Neural cell (in vitro differentiated cells): ENCODE measurements around the gene PDE4D. TPM values are rescaled to one million over a fixed set of nuclear protein-coding genes. Genes with fewer than 3 reads are reported as not detected.

Source experiments
- H2AFZ ChIP-seq: fragments of 200-600, 300-800 bp; sonication (generic), shearing (Covaris generic); 2 replicates; pipeline ENCODE4 v1.6.0; 2014; ENCODE audit warnings: low read depth, mild to moderate bottlenecking, antibody characterized with exemption, low read length, moderate library complexity
- H3F3A ChIP-seq: fragments of 200-600 bp; shearing (Covaris generic); 2 replicates; pipeline ENCODE4 v1.6.1; 2016; ENCODE audit warnings: mild to moderate bottlenecking, moderate library complexity, mixed read lengths, antibody characterized with exemption, low read length; ENCODE audit not compliant: insufficient read depth, poor library complexity, severe bottlenecking
- H3K27ac ChIP-seq: fragments of 200-600, 300-800 bp; sonication (generic), shearing (Covaris generic); 2 replicates; pipeline ENCODE4 v1.5.1; 2014; ENCODE audit warnings: mild to moderate bottlenecking, low read length, moderate library complexity
- H3K27me3 ChIP-seq: fragments of 300-800, 200-600 bp; sonication (generic), shearing (Covaris generic); 2 replicates; pipeline ENCODE4 v1.6.0; 2014; ENCODE audit warnings: mild to moderate bottlenecking, low read depth, low read length, moderate library complexity; ENCODE audit not compliant: insufficient read depth
- H3K36me3 ChIP-seq: fragments of 300-800, 200-600 bp; sonication (generic), shearing (Covaris generic); 2 replicates; pipeline ENCODE4 v1.5.1; 2014; ENCODE audit warnings: mild to moderate bottlenecking, antibody characterized with exemption, low read length, moderate library complexity; ENCODE audit not compliant: insufficient read depth
- H3K4me2 ChIP-seq: fragments of 300-800, 200-600 bp; sonication (generic), shearing (Covaris generic); 2 replicates; pipeline ENCODE4 v1.6.0; 2014; ENCODE audit warnings: mild to moderate bottlenecking, low read length
- H3K4me3 ChIP-seq: fragments of 300-800, 200-600 bp; sonication (generic), shearing (Covaris generic); 2 replicates; pipeline ENCODE4 v1.5.1; 2014; ENCODE audit warnings: mild to moderate bottlenecking, low read length, moderate library complexity
- H3K79me2 ChIP-seq: fragments of 200-600 bp; shearing (Covaris generic); replicated peaks from 2 replicates; pipeline ENCODE4 v1.6.0; 2014; ENCODE audit warnings: mild to moderate bottlenecking, low read length, moderate library complexity; ENCODE audit not compliant: insufficient read depth
- H3K9ac ChIP-seq: fragments of 300-800, 200-600 bp; sonication (generic), shearing (Covaris generic); 2 replicates; pipeline ENCODE4 v1.6.1; 2016; ENCODE audit warnings: mild to moderate bottlenecking, low read length, mixed read lengths
- H3K9me2 ChIP-seq: fragments of 200-600 bp; shearing (Covaris generic); 2 replicates; pipeline ENCODE4 v1.6.1; 2016; ENCODE audit warnings: mild to moderate bottlenecking, low read length, mixed read lengths; ENCODE audit not compliant: insufficient read depth
- H3K9me3 ChIP-seq: fragments of 200-600, 300-800 bp; sonication (generic), shearing (Covaris generic); 2 replicates; pipeline ENCODE4 v1.6.1; 2016; ENCODE audit warnings: mild to moderate bottlenecking, mixed run types, low read length, moderate library complexity, mixed read lengths
- H4K20me1 ChIP-seq: fragments of 200-600 bp; shearing (Covaris generic); 2 replicates; pipeline ENCODE4 v1.6.1; 2016; ENCODE audit warnings: mild to moderate bottlenecking, mixed run types; ENCODE audit not compliant: insufficient read depth
- CTCF ChIP-seq: fragments of 450-650 bp; IDR thresholded peaks from 2 replicates; pipeline ENCODE4 v1.5.1; 2014; ENCODE audit warnings: antibody characterized with exemption, mild to moderate bottlenecking, moderate library complexity; ENCODE audit not compliant: poor library complexity, severe bottlenecking
- EP300 ChIP-seq: fragments of 450-650 bp; conservative IDR thresholded peaks from 2 replicates; pipeline ENCODE4 v1.6.1; 2014; ENCODE audit warnings: antibody characterized with exemption, mild to moderate bottlenecking, moderate library complexity; ENCODE audit not compliant: poor library complexity, severe bottlenecking
- EZH2 ChIP-seq: fragments of 200-600, 300-800 bp; shearing (Covaris generic), sonication (generic); IDR thresholded peaks from 2 replicates; pipeline ENCODE4 v1.6.1; 2014; ENCODE audit warnings: antibody characterized with exemption, low read length, borderline replicate concordance, mild to moderate bottlenecking; ENCODE audit not compliant: insufficient read depth, poor library complexity, severe bottlenecking
- MXI1 ChIP-seq: fragments of 450-650 bp; conservative IDR thresholded peaks from 2 replicates; pipeline ENCODE4 v1.6.1; 2014; ENCODE audit warnings: antibody characterized with exemption, mild to moderate bottlenecking; ENCODE audit not compliant: poor library complexity, severe bottlenecking
- POLR2AphosphoS5 ChIP-seq: IDR thresholded peaks from 2 replicates; pipeline ENCODE4 v1.6.1; 2012
- RAD21 ChIP-seq: fragments of 450-650 bp; conservative IDR thresholded peaks from 2 replicates; pipeline ENCODE4 v1.6.1; 2014; ENCODE audit warnings: antibody characterized with exemption, mild to moderate bottlenecking, moderate library complexity
- REST ChIP-seq: IDR thresholded peaks from 2 replicates; pipeline ENCODE4 v1.6.1; 2012; ENCODE audit warnings: borderline replicate concordance
- SMC3 ChIP-seq: fragments of 450-650 bp; conservative IDR thresholded peaks from 2 replicates; pipeline ENCODE4 v1.6.1; 2014; ENCODE audit warnings: antibody characterized with exemption, mild to moderate bottlenecking, moderate library complexity; ENCODE audit not compliant: poor library complexity
- TAF1 ChIP-seq: IDR thresholded peaks from 2 replicates; pipeline ENCODE4 v1.6.1; 2012; ENCODE audit warnings: low read depth
- polyA plus RNA-seq: library from polyadenylated mRNA; depleted of rRNA; stranded (reverse); fragments of >200 nt; gene quantifications from 2 replicates; pipeline ENCODE4 v1.2.3, GENCODE V29; 2014

PDE4D gene
- polyA plus RNA-seq, 1 donor from 2014 or later: 42.8 TPM

- Histone ChIP-seq H3K4me3 (no peak overlapping the region), H3K9ac (no peak overlapping the region), H3K79me2 (no peaks in the 10 kb centered on the region), H3K9me2 (no peaks in the 10 kb centered on the region), H3K27ac (no peak overlapping the region), H4K20me1 (no peaks in the 10 kb centered on the region), H3K9me3 (no peaks in the 10 kb centered on the region), H3K36me3 (no peaks in the 10 kb centered on the region), H2AFZ (no peak overlapping the region), H3F3A (no peaks in the 10 kb centered on the region), H3K27me3 (no peaks in the 10 kb centered on the region), H3K4me2 (no peak overlapping the region)
- TF ChIP-seq CTCF (no peak), SMC3 (no peak), RAD21 (no peak), TAF1 (no peak), EZH2 (no peak), MXI1 (no peak), REST (no peak), POLR2AphosphoS5 (no peak), EP300 (no peak)
Observed at GRCh38 chr5:59628062-59628828, 265.3 kb downstream of the PDE4D start.

GRCh38 chr5:59624898-59625297 lies 268.6 kb downstream of the PDE4D start:
- no peak overlapping the region for H2AFZ ChIP-seq
- no peak for TF ChIP-seq POLR2AphosphoS5
- no peak for TF ChIP-seq SMC3
- no peak for TF ChIP-seq TAF1
- no peak for TF ChIP-seq MXI1
- no peak for TF ChIP-seq EZH2
- no peak for TF ChIP-seq EP300
- no peak for TF ChIP-seq RAD21
- TF ChIP-seq REST: no peak
- TF ChIP-seq CTCF: no peak
- H3K9me3 ChIP-seq: no peaks in the 10 kb centered on the region

More at GRCh38 chr5:59624898-59625297, 268.6 kb downstream of the PDE4D start:
- H3K4me2 ChIP-seq: no peak overlapping the region
- H3K27me3 ChIP-seq: no peaks in the 10 kb centered on the region
- no peaks in the 10 kb centered on the region for H3K36me3 ChIP-seq
- H4K20me1 ChIP-seq: no peaks in the 10 kb centered on the region
- H3K27ac ChIP-seq: no peak overlapping the region
- H3F3A ChIP-seq: peaks cover 3% of the 10 kb centered on the region
- no peak overlapping the region for H3K9ac ChIP-seq
- H3K4me3 ChIP-seq: no peak overlapping the region
- H3K9me2 ChIP-seq: no peaks in the 10 kb centered on the region
- no peaks in the 10 kb centered on the region for H3K79me2 ChIP-seq
